ENCODE measurements around the gene TESMIN. TPM values are rescaled to one million over a fixed set of nuclear protein-coding genes. Genes with fewer than 3 reads are reported as not detected.

TESMIN gene
- total and polyA plus RNA-seq, 12 donors, result 0.42 to 6.6 (median 2.6) TPM

- TF ChIP-seq CTCF (IDR thresholded peaks at IDR 0.05), result no peak
- no peak for TF ChIP-seq POLR2A (IDR thresholded peaks at IDR 0.05)
- Histone ChIP-seq H3K36me3 (replicated peaks in 1 of 2) (no peaks in the 10 kb centered on the region), H3K9me3 (replicated peaks in 1 of 3) (no peaks in the 10 kb centered on the region), H3K27ac (no peak overlapping the region), H3K4me1 (replicated peaks in 1 of 2) (peaks cover 5 to 9% of the 10 kb centered on the region in 2 donors), H3K27me3 (peaks cover 27% of the 10 kb centered on the region), H3K4me3 (peak overlapping the region in 1 of 4 donors; percentile 47)
- WGBS, 4 donors, result 43 to 62% (median 47%) methylated on average over 4 to 37 of the region's 37 CpGs
- intact Hi-C loops (cut with DNase I), result no loop called here
- no peak for DNase-seq
Measured at GRCh38 chr11:68683536-68684384, 67.6 kb downstream of the TESMIN start.

- Histone ChIP-seq H3K9me3 (replicated peaks in 1 of 3) (no peaks in the 10 kb centered on the region), H3K27ac (no peak overlapping the region), H3K36me3 (replicated peaks in 1 of 2) (no peaks in the 10 kb centered on the region), H3K27me3 (peaks cover 27% of the 10 kb centered on the region), H3K4me1 (replicated peaks in 1 of 2) (peaks cover 5 to 9% of the 10 kb centered on the region in 2 donors), H3K4me3 (no peak overlapping the region)
- intact Hi-C loops (cut with DNase I), result no loop called here
- no peak for DNase-seq
- no peak for TF ChIP-seq POLR2A (IDR thresholded peaks at IDR 0.05)
- no peak for TF ChIP-seq CTCF (IDR thresholded peaks at IDR 0.05)
- WGBS, 4 donors, result 78 to 85% (median 82%) methylated on average over 7 of the region's 7 CpGs
Measured at GRCh38 chr11:68683121-68683520, 68.2 kb downstream of the TESMIN start.

- TF ChIP-seq POLR2A (IDR thresholded peaks at IDR 0.05) (no peak), CTCF (IDR thresholded peaks at IDR 0.05) (no peak)
- intact Hi-C loops (cut with DNase I), result no loop called here
- 56 to 69% (median 62%) methylated on average over 9 of the region's 9 CpGs for WGBS, 4 donors
- no peak for DNase-seq
- H3K27ac ChIP-seq, result no peak overlapping the region
- peaks cover 5 to 9% of the 10 kb centered on the region in 2 donors for H3K4me1 ChIP-seq (replicated peaks in 1 of 2)
- H3K36me3 ChIP-seq (replicated peaks in 1 of 2), result no peaks in the 10 kb centered on the region
- no peaks in the 10 kb centered on the region for H3K9me3 ChIP-seq (replicated peaks in 1 of 3)
- H3K4me3 ChIP-seq, result no peak overlapping the region
- H3K27me3 ChIP-seq, result peaks cover 27% of the 10 kb centered on the region
Measured at GRCh38 chr11:68682531-68682961, 68.8 kb downstream of the TESMIN start.

- no peak overlapping the region for H3K4me3 ChIP-seq
- no peak for DNase-seq
- H3K27me3 ChIP-seq, result peaks cover 20% of the 10 kb centered on the region
- no peaks in the 10 kb centered on the region for H3K9me3 ChIP-seq (replicated peaks in 1 of 3)
- H3K27ac ChIP-seq, result no peak overlapping the region
- no peaks in the 10 kb centered on the region for H3K36me3 ChIP-seq (replicated peaks in 1 of 2)
- TF ChIP-seq CTCF (IDR thresholded peaks at IDR 0.05) (no peak), POLR2A (IDR thresholded peaks at IDR 0.05) (no peak)
- H3K4me1 ChIP-seq (replicated peaks in 1 of 2), result peaks cover 5 to 9% of the 10 kb centered on the region in 2 donors
- intact Hi-C loops (cut with DNase I), result no loop called here
- WGBS, 4 donors, result 86 to 92% (median 91%) methylated on average over 4 to 17 of the region's 17 CpGs
Measured at GRCh38 chr11:68680541-68681231, 70.6 kb downstream of the TESMIN start.
